Medulla oblongata (tissue), 1 donor: Measurements from ENCODE around the gene SART1.

Experiments used
- DNase-seq: peaks from one replicate; pipeline ENCODE4 v3.0.0-alpha.2; 2015; ENCODE audit errors: extremely low spot score

The SART1 gene

GRCh38 chr11:65961267-65962140 is at the start of gene SART1:
Gene SART1, plus strand, starts transcription at chr11:65961734. Its CDS starts 47 bp downstream, at chr11:65961781.
- DNase-seq, result peak; percentile 99

- DNase-seq, result no peak
Measured at GRCh38 chr11:65912845-65913244, 48.7 kb upstream of the SART1 start.

- DNase-seq, result no peak
Measured at GRCh38 chr11:65915101-65915820, 46.3 kb upstream of the SART1 start.

GRCh38 chr11:65915821-65916251 is 45.7 kb upstream of the SART1 start:
- DNase-seq, result no peak

GRCh38 chr11:65916391-65916790 is 45.1 kb upstream of the SART1 start:
- no peak for DNase-seq

- no peak for DNase-seq
Measured at GRCh38 chr11:65917077-65917433, 44.5 kb upstream of the SART1 start.

GRCh38 chr11:65917434-65918210 is 43.9 kb upstream of the SART1 start:
- no peak for DNase-seq

- DNase-seq, result no peak
Measured at GRCh38 chr11:65918211-65919140, 43.1 kb upstream of the SART1 start, which contains the start of gene C11orf68. Gene C11orf68, minus strand, starts transcription at chr11:65919062. Its CDS starts 31 bp downstream, at chr11:65919031.

- peak; percentile 99 for DNase-seq
Measured at GRCh38 chr11:65919141-65919572, 42.4 kb upstream of the SART1 start, which contains the start of gene DRAP1. Gene DRAP1, plus strand, starts transcription at chr11:65919426. Its CDS starts 76 bp downstream, at chr11:65919502.

- no peak for DNase-seq
Measured at GRCh38 chr11:65919573-65920371, 41.8 kb upstream of the SART1 start.

- DNase-seq, result no peak
Measured at GRCh38 chr11:65920372-65920802, 41.1 kb upstream of the SART1 start.

- DNase-seq, result no peak
Measured at GRCh38 chr11:65921033-65921555, 40.4 kb upstream of the SART1 start.

GRCh38 chr11:65921876-65922275 is 39.7 kb upstream of the SART1 start:
- DNase-seq, result no peak

- DNase-seq, result no peak
Measured at GRCh38 chr11:65922565-65922964, 39.0 kb upstream of the SART1 start.

GRCh38 chr11:65925397-65925796 is 36.1 kb upstream of the SART1 start:
- no peak for DNase-seq

GRCh38 chr11:65927904-65928397 is 33.6 kb upstream of the SART1 start:
- DNase-seq, result peak; percentile 68

GRCh38 chr11:65928667-65929066 is 32.9 kb upstream of the SART1 start:
- DNase-seq, result no peak

GRCh38 chr11:65931773-65932557 is 29.6 kb upstream of the SART1 start:
- no peak for DNase-seq

GRCh38 chr11:65932558-65932919 is 29.0 kb upstream of the SART1 start:
- no peak for DNase-seq
